Dedifferentiated amniotic fluid mesenchymal stem cell (primary cell): ENCODE measurements around the gene CMTM4.

ENCODE experiments used
- DNase-seq: peaks from one replicate; pipeline ENCODE4 v3.0.0-alpha.2; 2016; ENCODE audit errors: extremely low spot score

The CMTM4 gene

DNA sequence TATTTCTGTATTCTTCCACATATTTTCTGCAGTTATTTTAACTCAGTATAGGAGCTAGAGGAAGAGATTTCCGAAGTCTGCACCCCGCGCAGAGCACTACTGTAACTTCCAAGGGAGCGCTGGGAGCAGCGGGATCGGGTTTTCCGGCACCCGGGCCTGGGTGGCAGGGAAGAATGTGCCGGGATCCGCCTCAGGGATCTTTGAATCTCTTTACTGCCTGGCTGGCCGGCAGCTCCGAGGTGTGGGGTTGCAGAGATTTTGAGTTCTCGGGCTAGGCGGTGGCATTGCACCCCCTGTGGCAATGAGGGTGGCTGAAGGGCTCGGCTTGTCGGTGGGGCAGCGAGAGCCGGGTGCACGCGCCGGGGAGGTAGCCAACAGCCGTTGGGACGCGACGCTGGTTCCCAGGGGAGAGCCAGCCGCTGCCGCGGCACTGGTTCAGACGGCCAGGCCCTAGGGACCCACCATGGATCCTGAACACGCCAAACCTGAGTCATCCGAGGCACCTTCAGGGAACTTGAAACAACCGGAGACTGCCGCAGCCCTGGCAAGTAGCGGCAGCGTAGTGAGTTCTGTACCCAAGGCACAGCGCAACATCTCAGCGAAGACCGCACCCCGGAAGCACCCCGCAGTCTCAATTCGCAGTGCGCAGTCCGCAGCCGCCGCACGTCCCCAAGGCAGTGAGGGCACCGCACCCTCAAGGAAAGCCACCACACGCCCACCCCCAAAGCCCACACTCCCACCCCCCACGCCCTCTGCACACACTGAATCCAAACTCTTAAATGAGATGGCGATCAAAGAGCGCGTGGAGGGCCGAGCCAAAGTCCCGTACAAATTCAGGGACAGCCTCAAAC, 130.3 kb downstream of the CMTM4 start, which contains the start of gene CMTM1:
Gene CMTM1 (plus strand): TSS at position 389 of the 851 bp plus-strand sequence. CDS start 75 bp downstream, at position 464.
- DNase-seq: no peak
